Hepatocyte (in vitro differentiated cells): ENCODE measurements around the gene SERPINA4. TPM values are rescaled to one million over a fixed set of nuclear protein-coding genes. Genes with fewer than 3 reads are reported as not detected.

Experiments
- DNase-seq: peaks from one replicate; pipeline ENCODE4 v3.0.0-alpha.2; 2016; ENCODE audit warnings: low spot score
- H2AFZ ChIP-seq: fragments of 200-600 bp; sonication (generic); 2 replicates; pipeline ENCODE4 v1.6.0; 2016; ENCODE audit warnings: antibody characterized with exemption, mild to moderate bottlenecking
- H3K27ac ChIP-seq: fragments of 200-600 bp; sonication (generic); 2 replicates; pipeline ENCODE4 v1.5.1; 2016; ENCODE audit warnings: mild to moderate bottlenecking
- H3K27me3 ChIP-seq: fragments of 200-600 bp; sonication (generic); 2 replicates; pipeline ENCODE4 v1.6.1; 2016
- H3K36me3 ChIP-seq: fragments of 200-600 bp; sonication (generic); replicated peaks from 2 replicates; pipeline ENCODE4 v1.5.1; 2016; ENCODE audit warnings: low read depth; ENCODE audit not compliant: insufficient read depth
- H3K4me1 ChIP-seq: fragments of 200-600 bp; sonication (generic); 2 replicates; pipeline ENCODE4 v1.5.1; 2016; ENCODE audit warnings: mild to moderate bottlenecking, moderate library complexity; ENCODE audit not compliant: insufficient read depth
- H3K4me2 ChIP-seq: fragments of 200-600 bp; sonication (generic); 2 replicates; pipeline ENCODE4 v1.6.0; 2016
- H3K4me3 ChIP-seq: fragments of 200-600 bp; sonication (generic); 2 replicates; pipeline ENCODE4 v1.5.1; 2016; ENCODE audit warnings: mild to moderate bottlenecking
- H3K79me2 ChIP-seq: fragments of 200-600 bp; sonication (generic); 2 replicates; pipeline ENCODE4 v1.6.0; 2017; ENCODE audit warnings: mild to moderate bottlenecking
- H3K9me2 ChIP-seq: fragments of 200-600 bp; sonication (generic); replicated peaks from 2 replicates; pipeline ENCODE4 v1.6.0; 2017; ENCODE audit warnings: mild to moderate bottlenecking; ENCODE audit not compliant: insufficient read depth
- H3K9me3 ChIP-seq: fragments of 200-600 bp; sonication (generic); 2 replicates; pipeline ENCODE4 v1.5.1; 2016; ENCODE audit warnings: low read depth, mild to moderate bottlenecking
- H4K20me1 ChIP-seq: fragments of 200-600 bp; sonication (generic); 2 replicates; pipeline ENCODE4 v1.6.0; 2016; ENCODE audit warnings: mild to moderate bottlenecking; ENCODE audit not compliant: insufficient read depth, poor library complexity, severe bottlenecking
- CTCF ChIP-seq: fragments of 200-600 bp; sonication (generic); IDR thresholded peaks from 2 replicates; pipeline ENCODE4 v1.5.1; 2016; ENCODE audit warnings: antibody characterized with exemption, mild to moderate bottlenecking; ENCODE audit not compliant: poor library complexity
- EZH2 ChIP-seq: fragments of 200-600 bp; sonication (generic); IDR thresholded peaks from 2 replicates; pipeline ENCODE4 v1.6.1; 2016; ENCODE audit warnings: antibody characterized with exemption, mild to moderate bottlenecking, borderline replicate concordance
- EZH2phosphoT487 ChIP-seq: fragments of 200-600 bp; sonication (generic); IDR thresholded peaks from one replicate; pipeline ENCODE4 v1.6.1; 2018; ENCODE audit warnings: antibody characterized with exemption, mild to moderate bottlenecking, low read depth, moderate library complexity; ENCODE audit not compliant: unreplicated experiment, severe bottlenecking
- WGBS: methylation state at CpG from one replicate; pipeline ENCODE4 v1.1.6; 2016; ENCODE audit warnings: low lambda C conversion rate; ENCODE audit errors: missing lambda C conversion rate; 5-methylcytosine and 5-hydroxymethylcytosine counted together
- polyA plus RNA-seq: library from polyadenylated mRNA; unstranded; fragments of >200 nt; fragmentation: Nextera tagmentation; extraction: Ambion mirVana; gene quantifications from 2 replicates; pipeline ENCODE4 v1.2.1, GENCODE V29; 2016
- total RNA-seq: library from RNA; depleted of rRNA; stranded (reverse); fragments of >200 nt; gene quantifications from 2 replicates; pipeline ENCODE4 v1.2.3, GENCODE V29; 2014

SERPINA4 gene
- total and polyA plus RNA-seq, 2 experiments from 2014 or later: 27.8 to 35.2 TPM

- H3K4me1 ChIP-seq: no peaks in the 10 kb centered on the region
- H3K4me3 ChIP-seq: no peak overlapping the region
- no peak overlapping the region for H3K4me2 ChIP-seq
- no peaks in the 10 kb centered on the region for H3K9me3 ChIP-seq
- H3K27ac ChIP-seq: no peak overlapping the region
- H2AFZ ChIP-seq: no peak overlapping the region
- H3K9me2 ChIP-seq: no peaks in the 10 kb centered on the region
- H3K79me2 ChIP-seq: no peaks in the 10 kb centered on the region
- no peak for TF ChIP-seq EZH2
- no peak for TF ChIP-seq CTCF
- no peak for TF ChIP-seq EZH2phosphoT487
- WGBS: 65% methylated on average over 3 of the region's 3 CpGs
- H3K36me3 ChIP-seq: no peaks in the 10 kb centered on the region
- no peaks in the 10 kb centered on the region for H3K27me3 ChIP-seq
- H4K20me1 ChIP-seq: no peaks in the 10 kb centered on the region
- no peak for DNase-seq
These were observed 37.1 kb upstream of the SERPINA4 start for GRCh38 chr14:94524093-94524492.

GRCh38 chr14:94531187-94531586 lies 30.1 kb upstream of the SERPINA4 start:
- H4K20me1 ChIP-seq: no peaks in the 10 kb centered on the region
- H3K27ac ChIP-seq: no peak overlapping the region
- no peak for TF ChIP-seq EZH2phosphoT487
- no peak for TF ChIP-seq CTCF
- TF ChIP-seq EZH2: no peak
- no peaks in the 10 kb centered on the region for H3K27me3 ChIP-seq
- no peaks in the 10 kb centered on the region for H3K36me3 ChIP-seq
- H3K4me1 ChIP-seq: no peaks in the 10 kb centered on the region
- H2AFZ ChIP-seq: no peak overlapping the region
- no peaks in the 10 kb centered on the region for H3K9me2 ChIP-seq
- no peaks in the 10 kb centered on the region for H3K79me2 ChIP-seq
- DNase-seq: no peak
- H3K9me3 ChIP-seq: no peaks in the 10 kb centered on the region
- no peak overlapping the region for H3K4me3 ChIP-seq
- no peak overlapping the region for H3K4me2 ChIP-seq

GRCh38 chr14:94532447-94532846 lies 28.8 kb upstream of the SERPINA4 start:
- Histone ChIP-seq H3K4me2 (no peak overlapping the region), H3K9me2 (no peaks in the 10 kb centered on the region), H3K9me3 (no peaks in the 10 kb centered on the region), H3K27me3 (no peaks in the 10 kb centered on the region), H2AFZ (no peak overlapping the region), H3K4me1 (no peaks in the 10 kb centered on the region), H3K36me3 (no peaks in the 10 kb centered on the region), H4K20me1 (no peaks in the 10 kb centered on the region), H3K27ac (no peak overlapping the region), H3K79me2 (no peaks in the 10 kb centered on the region), H3K4me3 (no peak overlapping the region)
- no peak for DNase-seq
- TF ChIP-seq EZH2: no peak
- no peak for TF ChIP-seq EZH2phosphoT487
- no peak for TF ChIP-seq CTCF
- WGBS: 80% methylated on average over 2 of the region's 2 CpGs

GRCh38 chr14:94535506-94535905 lies 25.7 kb upstream of the SERPINA4 start:
- WGBS: 91% methylated on average over 3 of the region's 3 CpGs
- no peaks in the 10 kb centered on the region for H3K36me3 ChIP-seq
- no peak overlapping the region for H3K4me3 ChIP-seq
- H2AFZ ChIP-seq: no peak overlapping the region
- no peaks in the 10 kb centered on the region for H4K20me1 ChIP-seq
- H3K27me3 ChIP-seq: no peaks in the 10 kb centered on the region
- H3K27ac ChIP-seq: no peak overlapping the region
- H3K79me2 ChIP-seq: no peaks in the 10 kb centered on the region
- no peaks in the 10 kb centered on the region for H3K9me2 ChIP-seq
- peaks cover 6% of the 10 kb centered on the region for H3K4me1 ChIP-seq
- no peak overlapping the region for H3K4me2 ChIP-seq
- no peak for TF ChIP-seq EZH2
- TF ChIP-seq EZH2phosphoT487: no peak
- TF ChIP-seq CTCF: no peak
- H3K9me3 ChIP-seq: no peaks in the 10 kb centered on the region
- DNase-seq: no peak
